ENCODE measurements around the gene ARHGEF9. TPM values are rescaled to one million over a fixed set of nuclear protein-coding genes. Genes with fewer than 3 reads are reported as not detected.

Gene ARHGEF9
- total and polyA plus RNA-seq, 10 of the 15 experiments (the other 5 are each of a cell fraction or from before 2014, with no cell fraction given), result 3.2 to 25.2 (median 14.3) TPM

GRCh38 chrX:63664083-63664482, 120.9 kb downstream of the ARHGEF9 start:
- no peak for DNase-seq (ENCODE audit: low read depth, low spot score)

GRCh38 chrX:63661676-63662075, 123.3 kb downstream of the ARHGEF9 start:
- no peaks in the 10 kb centered on the region for H3K27me3 ChIP-seq (replicated peaks in 1 of 2; ENCODE audit: control insufficient read depth in 2 of 2, insufficient read depth in 2 of 2, low read length in 1 of 2)
- DNase-seq (ENCODE audit: low read depth, low spot score), result no peak
- no peaks in the 10 kb centered on the region for H3K9me3 ChIP-seq (replicated peaks; ENCODE audit: control insufficient read depth, insufficient read depth, low read length)
- no peak for ATAC-seq
- FAIRE-seq, result no peak
- ChIA-PET POLR2A (no interaction called here), SMC1A (ENCODE audit: uncharacterized antibody, unreplicated experiment) (no interaction called here), CTCF (interaction anchor here (0.7 to 1.2 kb wide), 2 partner anchors 26 to 37 kb away, joined by 3 to 4 read pairs; no protein-coding TSS in a partner anchor), RAD21 (ENCODE audit: unreplicated experiment) (no interaction called here)
- in situ Hi-C loops (cut with MboI) (no loop called here), intact Hi-C loops (cut with micrococcal nuclease; ENCODE audit: unreplicated experiment) (no loop called here)
- no peak overlapping the region for H3K4me2 ChIP-seq (ENCODE audit: control insufficient read depth, insufficient read depth)
- WGBS (ENCODE audit: insufficient coverage, insufficient replicate concordance, low lambda C conversion rate, missing lambda C conversion rate), result 55% methylated on average over 1 of the region's 1 CpG
- no peaks in the 10 kb centered on the region for H3K79me2 ChIP-seq (ENCODE audit: control insufficient read depth, insufficient read depth, low read length)
- no peaks in the 10 kb centered on the region for H3K36me3 ChIP-seq (ENCODE audit: control insufficient read depth in 2 of 2, insufficient read depth in 2 of 2, low read length in 1 of 2)
- no peak overlapping the region for H3K9ac ChIP-seq (ENCODE audit: control insufficient read depth, insufficient read depth, low read length)
- TF ChIP-seq BHLHE40 (IDR thresholded peaks at IDR 0.05; ENCODE audit: borderline replicate concordance in 1 of 2, low read depth in 2 of 2, low read length in 1 of 2), result no peak
- TF ChIP-seq SREBF1 (IDR thresholded peaks at IDR 0.05; ENCODE audit: low read length), result no peak
- TF ChIP-seq CBX3 (IDR thresholded peaks at IDR 0.05; ENCODE audit: borderline replicate concordance, low read depth), result no peak
- TF ChIP-seq KDM1A (IDR thresholded peaks at IDR 0.05; ENCODE audit: borderline replicate concordance), result no peak
- TF ChIP-seq NKRF (conservative IDR thresholded peaks at IDR 0.05), result no peak
- TF ChIP-seq DPF2 (IDR thresholded peaks at IDR 0.05), result no peak
- H4K20me1 ChIP-seq (ENCODE audit: control insufficient read depth, insufficient read depth), result no peaks in the 10 kb centered on the region
- H3K4me1 ChIP-seq (ENCODE audit: control insufficient read depth, insufficient read depth, low read length), result no peaks in the 10 kb centered on the region
- H3K4me3 ChIP-seq, result no peak overlapping the region
- no TSS peak for BruUV-seq (replicated peaks)
- H3K27ac ChIP-seq (ENCODE audit: control insufficient read depth, insufficient read depth), result no peak overlapping the region
- H2AFZ ChIP-seq (ENCODE audit: control insufficient read depth, low read depth, low read length), result no peak overlapping the region

More at GRCh38 chrX:63664083-63664482, 120.9 kb downstream of the ARHGEF9 start:
- in situ Hi-C loops (cut with MboI) (no loop called here), intact Hi-C loops (cut with micrococcal nuclease; ENCODE audit: unreplicated experiment) (no loop called here)
- BruUV-seq (replicated peaks), result no TSS peak
- ChIA-PET SMC1A (ENCODE audit: uncharacterized antibody, unreplicated experiment) (no interaction called here), CTCF (no interaction called here), RAD21 (ENCODE audit: unreplicated experiment) (no interaction called here), POLR2A (no interaction called here)
- Histone ChIP-seq H3K9me3 (replicated peaks; ENCODE audit: control insufficient read depth, insufficient read depth, low read length) (no peaks in the 10 kb centered on the region), H3K79me2 (ENCODE audit: control insufficient read depth, insufficient read depth, low read length) (no peaks in the 10 kb centered on the region), H3K27ac (ENCODE audit: control insufficient read depth, insufficient read depth) (no peak overlapping the region), H3K4me3 (no peak overlapping the region), H4K20me1 (ENCODE audit: control insufficient read depth, insufficient read depth) (no peaks in the 10 kb centered on the region), H3K4me2 (ENCODE audit: control insufficient read depth, insufficient read depth) (no peak overlapping the region), H3K36me3 (ENCODE audit: control insufficient read depth in 2 of 2, insufficient read depth in 2 of 2, low read length in 1 of 2) (no peaks in the 10 kb centered on the region; a peak in 1 of 4 replicates), H2AFZ (ENCODE audit: control insufficient read depth, low read depth, low read length) (no peak overlapping the region), H3K9ac (ENCODE audit: control insufficient read depth, insufficient read depth, low read length) (no peak overlapping the region), H3K27me3 (replicated peaks in 1 of 2; ENCODE audit: control insufficient read depth in 2 of 2, insufficient read depth in 2 of 2, low read length in 1 of 2) (no peaks in the 10 kb centered on the region), H3K4me1 (ENCODE audit: control insufficient read depth, insufficient read depth, low read length) (no peaks in the 10 kb centered on the region)
- no peak for FAIRE-seq
- no peak for ATAC-seq
- TF ChIP-seq HCFC1 (IDR thresholded peaks at IDR 0.05; ENCODE audit: low read length) (no peak), ZNF384 (IDR thresholded peaks at IDR 0.05; ENCODE audit: borderline replicate concordance, low read depth, low read length) (no peak), ASH2L (IDR thresholded peaks at IDR 0.05; ENCODE audit: borderline replicate concordance, low read depth) (no peak), NFIC (IDR thresholded peaks at IDR 0.05; ENCODE audit: low read depth, low read length) (no peak), POU2F2 (IDR thresholded peaks at IDR 0.05; ENCODE audit: borderline replicate concordance, low read depth, low read length) (no peak), YBX1 (IDR thresholded peaks at IDR 0.05) (no peak), CBX5 (IDR thresholded peaks at IDR 0.05; ENCODE audit: low read depth) (no peak), LARP7 (IDR thresholded peaks at IDR 0.05) (no peak)
- WGBS (ENCODE audit: insufficient coverage, insufficient replicate concordance, low lambda C conversion rate, missing lambda C conversion rate), result 67% methylated on average over 1 of the region's 1 CpG
